ENCODE data around the gene C1orf94. TPM values are rescaled to one million over a fixed set of nuclear protein-coding genes. Genes with fewer than 3 reads are reported as not detected.

C1orf94 gene
- total and polyA plus RNA-seq, 2 of the 8 experiments (the other 6 are each of a cell fraction or from before 2014, with no cell fraction given), result 5.8 to 12.5 TPM

- TF ChIP-seq KDM4A (IDR thresholded peaks at IDR 0.05; ENCODE audit: low read depth, low read length, severe bottlenecking) (no peak), EZH2 (IDR thresholded peaks at IDR 0.05; ENCODE audit: low read depth, low read length, severe bottlenecking) (no peak), CBX8 (IDR thresholded peaks at IDR 0.05; ENCODE audit: borderline replicate concordance, low read depth, low read length) (no peak), RXRA (IDR thresholded peaks at IDR 0.05; ENCODE audit: insufficient read depth, low read depth, low read length) (no peak), E2F6 (IDR thresholded peaks at IDR 0.05) (no peak), BRCA1 (IDR thresholded peaks at IDR 0.05; ENCODE audit: low read depth, low read length) (no peak), GABPA (IDR thresholded peaks at IDR 0.05; ENCODE audit: borderline replicate concordance, insufficient read depth, low read length) (no peak), CHD7 (IDR thresholded peaks at IDR 0.05; ENCODE audit: insufficient replicate concordance, low read length) (no peak)
Measured at GRCh38 chr1:34131396-34132160, 45.1 kb upstream of the C1orf94 start (continued).

Measured in H1 (cell line).